ENCODE results near the gene SLC25A21. TPM values are rescaled to one million over a fixed set of nuclear protein-coding genes. Genes with fewer than 3 reads are reported as not detected.
A peak's percentile ranks its signal among the peaks of the same experiment; 100 is the strongest.

SLC25A21 gene
- total and polyA plus RNA-seq, 2 experiments from 2014 or later, result 10.6 to 12.1 TPM

GRCh38 chr14:36675581-36675980 lies 496.8 kb downstream of the SLC25A21 start:
- H3K4me3 Mint-ChIP-seq, result no peak overlapping the region
- Histone ChIP-seq H3K4me3 (0 out of 2 replicates have a peak overlapping the region, but pooled peaks have one; percentile 14), H3K79me2 (replicated peaks; ENCODE audit: insufficient read depth) (no peaks in the 10 kb centered on the region), H3K9me2 (ENCODE audit: insufficient read depth) (no peaks in the 10 kb centered on the region), H3K27ac (ENCODE audit: low read depth) (no peak overlapping the region), H2AFZ (no peak overlapping the region), H3K27me3 (ENCODE audit: insufficient read depth) (peaks cover 14% of the 10 kb centered on the region), H3K4me1 (ENCODE audit: insufficient read depth) (peaks cover 30% of the 10 kb centered on the region), H4K20me1 (replicated peaks; ENCODE audit: insufficient read depth) (no peaks in the 10 kb centered on the region), H3F3A (replicated peaks; ENCODE audit: low read depth) (no peaks in the 10 kb centered on the region), H3K4me2 (peak overlapping the region; percentile 53), H3K36me3 (ENCODE audit: insufficient read depth) (no peaks in the 10 kb centered on the region)
- H3K27me3 Mint-ChIP-seq (ENCODE audit: insufficient read depth, low read depth, poor library complexity), result peaks cover 6% of the 10 kb centered on the region
- H3K36me3 Mint-ChIP-seq (ENCODE audit: low read depth), result no peaks in the 10 kb centered on the region
- TF ChIP-seq JUNB (IDR thresholded peaks at IDR 0.05; ENCODE audit: unreplicated experiment) (no peak), CTCF (conservative IDR thresholded peaks at IDR 0.05; ENCODE audit: low read depth in 2 of 2) (no peak), CREB1 (CRISPR knock-in tag; IDR thresholded peaks at IDR 0.05; ENCODE audit: low read depth) (no peak), ZNF462 (CRISPR knock-in tag; IDR thresholded peaks at IDR 0.05) (no peak), NANOG (IDR thresholded peaks at IDR 0.05; ENCODE audit: borderline replicate concordance) (no peak), ZNF114 (CRISPR knock-in tag; IDR thresholded peaks at IDR 0.05) (no peak), EZH2 (IDR thresholded peaks at IDR 0.05; ENCODE audit: low read depth, unreplicated experiment) (no peak), STAT1 (IDR thresholded peaks at IDR 0.05; ENCODE audit: unreplicated experiment) (no peak), POLR2AphosphoS5 (IDR thresholded peaks at IDR 0.05; ENCODE audit: low read depth) (no peak), ZNF331 (CRISPR knock-in tag; IDR thresholded peaks at IDR 0.05; ENCODE audit: low read depth) (no peak), EZH2phosphoT487 (IDR thresholded peaks at IDR 0.05; ENCODE audit: unreplicated experiment) (no peak)
- TF ChIP-seq, protein P1, sequence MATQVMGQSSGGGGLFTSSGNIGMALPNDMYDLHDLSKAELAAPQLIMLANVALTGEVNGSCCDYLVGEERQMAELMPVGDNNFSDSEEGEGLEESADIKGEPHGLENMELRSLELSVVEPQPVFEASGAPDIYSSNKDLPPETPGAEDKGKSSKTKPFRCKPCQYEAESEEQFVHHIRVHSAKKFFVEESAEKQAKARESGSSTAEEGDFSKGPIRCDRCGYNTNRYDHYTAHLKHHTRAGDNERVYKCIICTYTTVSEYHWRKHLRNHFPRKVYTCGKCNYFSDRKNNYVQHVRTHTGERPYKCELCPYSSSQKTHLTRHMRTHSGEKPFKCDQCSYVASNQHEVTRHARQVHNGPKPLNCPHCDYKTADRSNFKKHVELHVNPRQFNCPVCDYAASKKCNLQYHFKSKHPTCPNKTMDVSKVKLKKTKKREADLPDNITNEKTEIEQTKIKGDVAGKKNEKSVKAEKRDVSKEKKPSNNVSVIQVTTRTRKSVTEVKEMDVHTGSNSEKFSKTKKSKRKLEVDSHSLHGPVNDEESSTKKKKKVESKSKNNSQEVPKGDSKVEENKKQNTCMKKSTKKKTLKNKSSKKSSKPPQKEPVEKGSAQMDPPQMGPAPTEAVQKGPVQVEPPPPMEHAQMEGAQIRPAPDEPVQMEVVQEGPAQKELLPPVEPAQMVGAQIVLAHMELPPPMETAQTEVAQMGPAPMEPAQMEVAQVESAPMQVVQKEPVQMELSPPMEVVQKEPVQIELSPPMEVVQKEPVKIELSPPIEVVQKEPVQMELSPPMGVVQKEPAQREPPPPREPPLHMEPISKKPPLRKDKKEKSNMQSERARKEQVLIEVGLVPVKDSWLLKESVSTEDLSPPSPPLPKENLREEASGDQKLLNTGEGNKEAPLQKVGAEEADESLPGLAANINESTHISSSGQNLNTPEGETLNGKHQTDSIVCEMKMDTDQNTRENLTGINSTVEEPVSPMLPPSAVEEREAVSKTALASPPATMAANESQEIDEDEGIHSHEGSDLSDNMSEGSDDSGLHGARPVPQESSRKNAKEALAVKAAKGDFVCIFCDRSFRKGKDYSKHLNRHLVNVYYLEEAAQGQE (IDR thresholded peaks at IDR 0.05; ENCODE audit: unreplicated experiment), result no peak
- TF ChIP-seq, protein P2, sequence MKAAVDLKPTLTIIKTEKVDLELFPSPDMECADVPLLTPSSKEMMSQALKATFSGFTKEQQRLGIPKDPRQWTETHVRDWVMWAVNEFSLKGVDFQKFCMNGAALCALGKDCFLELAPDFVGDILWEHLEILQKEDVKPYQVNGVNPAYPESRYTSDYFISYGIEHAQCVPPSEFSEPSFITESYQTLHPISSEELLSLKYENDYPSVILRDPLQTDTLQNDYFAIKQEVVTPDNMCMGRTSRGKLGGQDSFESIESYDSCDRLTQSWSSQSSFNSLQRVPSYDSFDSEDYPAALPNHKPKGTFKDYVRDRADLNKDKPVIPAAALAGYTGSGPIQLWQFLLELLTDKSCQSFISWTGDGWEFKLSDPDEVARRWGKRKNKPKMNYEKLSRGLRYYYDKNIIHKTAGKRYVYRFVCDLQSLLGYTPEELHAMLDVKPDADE (IDR thresholded peaks at IDR 0.05), result no peak
- no peaks in the 10 kb centered on the region for H3K9me3 Mint-ChIP-seq
- H3K4me1 Mint-ChIP-seq, result peaks cover 30% of the 10 kb centered on the region
- no peak for DNase-seq (ENCODE audit: low spot score)
- no peak; the same call in 2 of the 3 replicates for ATAC-seq
- H3K27ac Mint-ChIP-seq, result no peak overlapping the region

All from GM23338 (cell line).